ENCODE data around the gene FASN. TPM values are rescaled to one million over a fixed set of nuclear protein-coding genes. Genes with fewer than 3 reads are reported as not detected.

Gene FASN
- total RNA-seq, 1 experiment from 2014 or later, result 956 TPM

GRCh38 chr17:82124101-82124500 lies 26.1 kb upstream of the FASN start:
- DNase-seq (ENCODE audit: low read depth, low spot score) (no peak), ATAC-seq (no peak)
- Histone ChIP-seq H3K36me3 (ENCODE audit: control insufficient read depth, insufficient read depth, low read length) (no peaks in the 10 kb centered on the region), H3K9me3 (ENCODE audit: control insufficient read depth, insufficient read depth, low read depth, low read length) (no peaks in the 10 kb centered on the region), H3K27ac (ENCODE audit: low read length) (no peak overlapping the region), H3K27me3 (ENCODE audit: control insufficient read depth, insufficient read depth, low read length) (no peaks in the 10 kb centered on the region), H3K4me1 (ENCODE audit: control insufficient read depth, insufficient read depth, low read length) (no peaks in the 10 kb centered on the region), H3K4me3 (ENCODE audit: low read depth in 2 of 2, low read length in 2 of 2) (no peak overlapping the region)
- TF ChIP-seq, protein P1, sequence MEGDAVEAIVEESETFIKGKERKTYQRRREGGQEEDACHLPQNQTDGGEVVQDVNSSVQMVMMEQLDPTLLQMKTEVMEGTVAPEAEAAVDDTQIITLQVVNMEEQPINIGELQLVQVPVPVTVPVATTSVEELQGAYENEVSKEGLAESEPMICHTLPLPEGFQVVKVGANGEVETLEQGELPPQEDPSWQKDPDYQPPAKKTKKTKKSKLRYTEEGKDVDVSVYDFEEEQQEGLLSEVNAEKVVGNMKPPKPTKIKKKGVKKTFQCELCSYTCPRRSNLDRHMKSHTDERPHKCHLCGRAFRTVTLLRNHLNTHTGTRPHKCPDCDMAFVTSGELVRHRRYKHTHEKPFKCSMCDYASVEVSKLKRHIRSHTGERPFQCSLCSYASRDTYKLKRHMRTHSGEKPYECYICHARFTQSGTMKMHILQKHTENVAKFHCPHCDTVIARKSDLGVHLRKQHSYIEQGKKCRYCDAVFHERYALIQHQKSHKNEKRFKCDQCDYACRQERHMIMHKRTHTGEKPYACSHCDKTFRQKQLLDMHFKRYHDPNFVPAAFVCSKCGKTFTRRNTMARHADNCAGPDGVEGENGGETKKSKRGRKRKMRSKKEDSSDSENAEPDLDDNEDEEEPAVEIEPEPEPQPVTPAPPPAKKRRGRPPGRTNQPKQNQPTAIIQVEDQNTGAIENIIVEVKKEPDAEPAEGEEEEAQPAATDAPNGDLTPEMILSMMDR (IDR thresholded peaks at IDR 0.05), result no peak
- TF ChIP-seq TCF7L2 (IDR thresholded peaks at IDR 0.05; ENCODE audit: low read depth, low read length), result no peak
- no peak for TF ChIP-seq REST (IDR thresholded peaks at IDR 0.05; ENCODE audit: insufficient read depth in 1 of 2, low read depth in 2 of 2, low read length in 1 of 2)
- TF ChIP-seq SIN3A (IDR thresholded peaks at IDR 0.05; ENCODE audit: borderline replicate concordance, insufficient read depth, low read depth, low read length), result no peak
- TF ChIP-seq POLR2AphosphoS5 (IDR thresholded peaks at IDR 0.05; ENCODE audit: low read depth, low read length), result no peak
- no TSS peak for BruUV-seq (replicated peaks)
- ChIA-PET CTCF (interaction anchor here (0.7 kb wide), 1 partner anchor 301 kb away, joined by 10 read pairs; no protein-coding TSS in a partner anchor), POLR2A (no interaction called here)
- intact Hi-C loops (cut with micrococcal nuclease; ENCODE audit: unreplicated experiment), result no loop called here
- in situ Hi-C loops (cut with HindIII; ENCODE audit: low pct_unique_long_range_greater_than_20kb, low sequenced_read_pairs), result no loop called here

- no peak overlapping the region for H3K27ac ChIP-seq (ENCODE audit: low read length)
- no peaks in the 10 kb centered on the region for H3K27me3 ChIP-seq (ENCODE audit: control insufficient read depth, insufficient read depth, low read length)
- H3K4me3 ChIP-seq (ENCODE audit: low read depth in 2 of 2, low read length in 2 of 2), result no peak overlapping the region
- DNase-seq (ENCODE audit: low read depth, low spot score) (no peak), ATAC-seq (no peak; the same call in 1 of the 2 replicates)
- H3K9me3 ChIP-seq (ENCODE audit: control insufficient read depth, insufficient read depth, low read depth, low read length), result no peaks in the 10 kb centered on the region
- ChIA-PET CTCF (no interaction called here), POLR2A (no interaction called here)
- BruUV-seq (replicated peaks), result no TSS peak
- H3K36me3 ChIP-seq (ENCODE audit: control insufficient read depth, insufficient read depth, low read length), result no peaks in the 10 kb centered on the region
- intact Hi-C loops (cut with micrococcal nuclease; ENCODE audit: unreplicated experiment), result no loop called here
- no peaks in the 10 kb centered on the region for H3K4me1 ChIP-seq (ENCODE audit: control insufficient read depth, insufficient read depth, low read length)
- TF ChIP-seq REST (IDR thresholded peaks at IDR 0.05; ENCODE audit: insufficient read depth in 1 of 2, low read depth in 2 of 2, low read length in 1 of 2) (no peak), TCF7L2 (IDR thresholded peaks at IDR 0.05; ENCODE audit: low read depth, low read length) (no peak), POLR2AphosphoS5 (IDR thresholded peaks at IDR 0.05; ENCODE audit: low read depth, low read length) (no peak), SIN3A (IDR thresholded peaks at IDR 0.05; ENCODE audit: borderline replicate concordance, insufficient read depth, low read depth, low read length) (no peak)
- TF ChIP-seq, protein P1 (IDR thresholded peaks at IDR 0.05), result no peak
- in situ Hi-C loops (cut with HindIII; ENCODE audit: low pct_unique_long_range_greater_than_20kb, low sequenced_read_pairs), result no loop called here
Measured at GRCh38 chr17:82121660-82122629, 23.9 kb upstream of the FASN start.

Measured in Panc1 (cell line).